Activated B cell treated with CpG ODN at 0.5 μM for 24 hours (primary cell): Measurements from ENCODE around the gene NAT10. TPM values are rescaled to one million over a fixed set of nuclear protein-coding genes. Genes with fewer than 3 reads are reported as not detected.

ENCODE experiments used
- ATAC-seq: fragments of 200-7000 bp; cut with Tn5 transposase; one replicate; pipeline ENCODE4 v1.10.0; 2021; ENCODE audit warnings: low read depth, mild to moderate bottlenecking, moderate library complexity
- CTCF ChIA-PET: fragments of 350-600 bp; sonication (Branson Sonifier 250); formaldehyde crosslinking; loops from one replicate; lab custom pipeline; 2021; ENCODE audit warnings: antibody characterized with exemption; lab: Charles Lee
- POLR2A ChIA-PET: fragments of 350-600 bp; sonication (Branson Sonifier 250); formaldehyde crosslinking; loops from one replicate; lab custom pipeline; 2021; ENCODE audit warnings: antibody characterized with exemption; lab: Charles Lee
- DNase-seq: peaks from one replicate; pipeline ENCODE4 v3.0.0; 2022
- H3K27ac Mint-ChIP-seq: one replicate; pipeline ENCODE4 v1.8.0; 2020; ENCODE audit warnings: mixed read lengths
- H3K27me3 Mint-ChIP-seq: one replicate; pipeline ENCODE4 v1.8.0; 2021; ENCODE audit warnings: mixed read lengths
- H3K36me3 Mint-ChIP-seq: one replicate; pipeline ENCODE4 v1.8.0; 2021; ENCODE audit warnings: low read depth, mixed read lengths
- H3K4me1 Mint-ChIP-seq: one replicate; pipeline ENCODE4 v1.8.0; 2021; ENCODE audit warnings: mixed read lengths
- H3K4me3 Mint-ChIP-seq: one replicate; pipeline ENCODE4 v1.8.0; 2020; ENCODE audit warnings: mild to moderate bottlenecking, mixed read lengths
- H3K9me3 Mint-ChIP-seq: one replicate; pipeline ENCODE4 v1.8.0; 2020; ENCODE audit warnings: mixed read lengths
- CTCF ChIP-seq: fragments of 200-600 bp; IDR thresholded peaks from one replicate; pipeline ENCODE4 v1.8.0; 2022; ENCODE audit warnings: antibody characterized with exemption, mild to moderate bottlenecking
- intact Hi-C: fragments of 100-400 bp; cut with micrococcal nuclease; formaldehyde crosslinking; loops from one replicate; pipeline ENCODE4 v1.15.1; 2024
- total RNA-seq: library from RNA; stranded (reverse); gene quantifications from 2 replicates; pipeline ENCODE4 v1.2.3, GENCODE V29; 2022

Gene NAT10
- total RNA-seq, 1 donor from 2014 or later, result 120 TPM

- no peaks in the 10 kb centered on the region for H3K4me1 Mint-ChIP-seq
- peaks cover 82% of the 10 kb centered on the region for H3K36me3 Mint-ChIP-seq
- no peak for TF ChIP-seq CTCF
- no peak overlapping the region for H3K27ac Mint-ChIP-seq
- DNase-seq (no peak), ATAC-seq (no peak)
- ChIA-PET POLR2A (interaction anchor here (0.7 kb wide), 1 partner anchor 188 kb away, joined by 3 read pairs; no protein-coding TSS in a partner anchor), CTCF (no interaction called here)
- H3K9me3 Mint-ChIP-seq, result no peaks in the 10 kb centered on the region
- no peak overlapping the region for H3K4me3 Mint-ChIP-seq
- intact Hi-C loops, result no loop called here
- H3K27me3 Mint-ChIP-seq, result no peaks in the 10 kb centered on the region
Measured at GRCh38 chr11:34167961-34168360, 62.5 kb downstream of the NAT10 start.

GRCh38 chr11:34168642-34169420, 63.4 kb downstream of the NAT10 start:
- no peak overlapping the region for H3K4me3 Mint-ChIP-seq
- H3K9me3 Mint-ChIP-seq, result no peaks in the 10 kb centered on the region
- peaks cover 3% of the 10 kb centered on the region for H3K4me1 Mint-ChIP-seq
- DNase-seq (no peak), ATAC-seq (no peak)
- intact Hi-C loops, result no loop called here
- CTCF ChIA-PET, result no interaction called here
- H3K36me3 Mint-ChIP-seq, result peaks cover 75% of the 10 kb centered on the region
- H3K27me3 Mint-ChIP-seq, result no peaks in the 10 kb centered on the region
- no peak for TF ChIP-seq CTCF
- H3K27ac Mint-ChIP-seq, result no peak overlapping the region
- POLR2A ChIA-PET, result interaction anchor here (0.7 kb wide), 1 partner anchor 187 kb away, joined by 3 read pairs; no protein-coding TSS in a partner anchor

- Mint-ChIP-seq H3K36me3 (peaks cover 66% of the 10 kb centered on the region), H3K4me3 (no peak overlapping the region), H3K27me3 (no peaks in the 10 kb centered on the region), H3K9me3 (no peaks in the 10 kb centered on the region), H3K4me1 (peaks cover 11% of the 10 kb centered on the region), H3K27ac (no peak overlapping the region)
- ChIA-PET POLR2A (interaction anchor here (0.5 to 7.4 kb wide), 2 partner anchors 148 to 186 kb away, joined by 6 to 123 read pairs; partner anchors contain the start of gene ABTB2), CTCF (no interaction called here)
- intact Hi-C loops, result loop anchor here (10.0 kb wide), 2 partner anchors 295 to 365 kb away; no protein-coding TSS in a partner anchor
- DNase-seq, result no peak
- ATAC-seq, result no peak
- TF ChIP-seq CTCF, result no peak
Measured at GRCh38 chr11:34169686-34170085, 64.3 kb downstream of the NAT10 start.

GRCh38 chr11:34173050-34173449, 67.6 kb downstream of the NAT10 start:
- Mint-ChIP-seq H3K4me3 (no peak overlapping the region), H3K27me3 (no peaks in the 10 kb centered on the region), H3K4me1 (peaks cover 31% of the 10 kb centered on the region), H3K9me3 (no peaks in the 10 kb centered on the region), H3K27ac (no peak overlapping the region), H3K36me3 (peaks cover 39% of the 10 kb centered on the region)
- no peak for DNase-seq
- POLR2A ChIA-PET, result interaction anchor here (0.5 to 7.4 kb wide), 3 partner anchors 60 to 183 kb away, joined by 4 to 123 read pairs (median 36); partner anchors contain the start of gene ABTB2
- CTCF ChIA-PET, result interaction anchor here (0.8 to 2.6 kb wide), 3 partner anchors 11 to 184 kb away, joined by 3 to 20 read pairs (median 3); no protein-coding TSS in a partner anchor
- intact Hi-C loops, result loop anchor here (10.0 kb wide), 2 partner anchors 292 to 368 kb away; no protein-coding TSS in a partner anchor
- no peak for TF ChIP-seq CTCF
- ATAC-seq, result no peak
